K562 (cell line): ENCODE results near the gene ADGRB2. TPM values are rescaled to one million over a fixed set of nuclear protein-coding genes. Genes with fewer than 3 reads are reported as not detected.
A peak's percentile ranks its signal among the peaks of the same experiment; 100 is the strongest.

ENCODE experiments used
- HNRNPLL ChIP-seq: fragments of 200-400 bp; formaldehyde crosslinking; IDR thresholded peaks from 2 replicates; pipeline ENCODE4 v1.6.1; 2017; ENCODE audit warnings: low read length, low read depth, mild to moderate bottlenecking; ENCODE audit not compliant: poor library complexity, severe bottlenecking
- IRF2 ChIP-seq: sonication (generic); formaldehyde crosslinking; IDR thresholded peaks from 2 replicates; pipeline ENCODE4 v1.8.1; 2022; ENCODE audit warnings: mild to moderate bottlenecking, missing genetic modification reagents
- JUNB ChIP-seq: fragments of 450-650 bp; formaldehyde crosslinking; conservative IDR thresholded peaks from 2 replicates; pipeline ENCODE4 v1.4.0; 2020; ENCODE audit warnings: mild to moderate bottlenecking
- MYNN ChIP-seq, 2 experiments: sonication (generic); formaldehyde crosslinking in 1 of 2; IDR thresholded peaks; 2 replicates each; pipeline versions ENCODE4 v1.5.0 to v1.6.1; 2016 to 2020; ENCODE audit warnings: antibody characterized with exemption in 1 of 2, missing genetic modification reagents in 1 of 2
- RFX1 ChIP-seq: fragments of 450-650 bp; IDR thresholded peaks from 2 replicates; pipeline ENCODE4 v1.6.1; 2016; ENCODE audit warnings: mild to moderate bottlenecking, moderate library complexity
- ZNF3 ChIP-seq: fragments of 250-450 bp; sonication (Bioruptor Pico); IDR thresholded peaks from 2 replicates; pipeline ENCODE4 v1.5.0; 2021; ENCODE audit warnings: mild to moderate bottlenecking, moderate library complexity
- polyA plus RNA-seq, 8 experiments: library from polyadenylated mRNA; depleted of rRNA in 4 of 8; stranded (reverse) in 5 of 8; unstranded in 3 of 8; fragments of >200 nt; fragmentation: Nextera tagmentation in 2 of 8; fragmentation: Illumina TruSeq in 1 of 8; extraction: Ambion mirVana in 2 of 8; extraction: Trizol in 1 of 8; gene quantifications; 2 replicates each; pipeline versions ENCODE4 v1.2.1 to v1.2.3, GENCODE V29; 2011 to 2014; ENCODE audit warnings: inconsistent platforms in 1 of 8, missing spikeins in 1 of 8
- total RNA-seq, 7 experiments: library from RNA; depleted of rRNA in 6 of 7; stranded (reverse); fragments of >200 nt in 6 of 7; fragmentation: Illumina TruSeq in 2 of 7; extraction: Trizol in 2 of 7; gene quantifications; 2 replicates each; pipeline versions ENCODE4 v1.2.1 to v1.2.3, GENCODE V29; 2011 to 2021; ENCODE audit warnings: low replicate concordance in 1 of 7
- TF ChIP-seq, protein P1 (sequence below), 2 experiments: fragments of 250-450 bp in 1 of 2; fragments of 450-650 bp in 1 of 2; sonication (Bioruptor Pico) in 1 of 2; IDR thresholded peaks; 2 replicates each; pipeline versions ENCODE4 v1.6.1 to v1.8.0; 2016 to 2021; ENCODE audit warnings: mild to moderate bottlenecking in 2 of 2, moderate library complexity in 2 of 2, missing compliant biosample characterization in 1 of 2, missing genetic modification characterization in 1 of 2
- TF ChIP-seq, protein P2 (sequence below): sonication (generic); formaldehyde crosslinking; IDR thresholded peaks from 2 replicates; pipeline ENCODE4 v1.8.1; 2023; ENCODE audit warnings: mild to moderate bottlenecking, missing genetic modification reagents, moderate library complexity

The ADGRB2 gene
- total and polyA plus RNA-seq, 9 of the 15 experiments (the other 6 are each of a cell fraction or from before 2014, with no cell fraction given) = 0.04 to 0.23 (median 0.20) TPM; not detected in 2

DNA sequence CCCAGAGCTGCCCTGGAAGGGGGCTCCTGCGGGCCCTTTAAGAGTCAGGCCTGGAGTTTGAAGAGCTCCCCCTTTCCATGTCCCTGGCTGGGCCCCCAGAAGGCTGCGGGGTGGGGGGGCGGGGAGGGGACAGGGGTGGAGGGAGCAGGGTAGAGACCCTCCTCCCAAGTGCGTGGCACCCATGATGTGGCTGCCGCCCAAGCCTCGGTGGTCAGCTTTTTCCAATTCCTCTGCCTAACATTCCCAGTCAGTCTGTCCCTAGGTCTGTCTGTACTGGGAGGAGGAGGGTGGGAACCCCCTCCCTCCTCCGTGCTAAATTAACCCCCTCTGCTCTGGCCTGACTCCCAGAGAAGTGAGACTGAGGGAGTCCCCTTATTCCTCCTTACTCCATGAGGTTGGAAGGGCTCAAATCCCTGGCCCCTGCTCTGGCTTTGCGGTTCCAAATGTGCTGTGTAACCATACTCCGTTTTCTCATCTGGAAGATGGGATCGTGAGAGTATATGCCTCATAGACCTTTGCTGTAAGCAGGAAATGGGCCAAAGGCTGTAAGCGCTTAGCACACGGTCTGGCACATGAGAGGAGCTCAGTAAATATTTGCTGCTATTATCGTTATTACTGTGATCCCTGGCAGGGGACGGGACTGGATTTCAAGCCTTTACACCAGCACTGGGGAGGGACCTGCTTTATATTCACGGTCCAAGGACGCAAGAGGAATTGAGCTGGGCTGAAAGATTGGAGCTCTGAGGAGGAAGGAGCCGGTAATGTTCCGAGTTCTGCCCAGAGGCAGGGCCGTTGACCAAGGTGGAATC lies 59.7 kb downstream of the ADGRB2 start (continued):
- TF ChIP-seq, protein P1, sequence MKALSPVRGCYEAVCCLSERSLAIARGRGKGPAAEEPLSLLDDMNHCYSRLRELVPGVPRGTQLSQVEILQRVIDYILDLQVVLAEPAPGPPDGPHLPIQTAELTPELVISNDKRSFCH (CRISPR knock-in tag; IDR thresholded peaks at IDR 0.05) = no peak
- TF ChIP-seq, protein P1 (tag; IDR thresholded peaks at IDR 0.05) = 0 out of 2 replicates have a peak, but pooled peaks have one; percentile 45
- TF ChIP-seq JUNB (CRISPR knock-in tag) = no peak
- TF ChIP-seq MYNN (IDR thresholded peaks at IDR 0.05) = no peak
- no peak for TF ChIP-seq MYNN (CRISPR knock-in tag; IDR thresholded peaks at IDR 0.05)
- no peak for TF ChIP-seq RFX1
- TF ChIP-seq ZNF3 (CRISPR knock-in tag) = peak; percentile 53; the same call in 1 of the 2 replicates
- TF ChIP-seq HNRNPLL = no peak
- TF ChIP-seq, protein P2, sequence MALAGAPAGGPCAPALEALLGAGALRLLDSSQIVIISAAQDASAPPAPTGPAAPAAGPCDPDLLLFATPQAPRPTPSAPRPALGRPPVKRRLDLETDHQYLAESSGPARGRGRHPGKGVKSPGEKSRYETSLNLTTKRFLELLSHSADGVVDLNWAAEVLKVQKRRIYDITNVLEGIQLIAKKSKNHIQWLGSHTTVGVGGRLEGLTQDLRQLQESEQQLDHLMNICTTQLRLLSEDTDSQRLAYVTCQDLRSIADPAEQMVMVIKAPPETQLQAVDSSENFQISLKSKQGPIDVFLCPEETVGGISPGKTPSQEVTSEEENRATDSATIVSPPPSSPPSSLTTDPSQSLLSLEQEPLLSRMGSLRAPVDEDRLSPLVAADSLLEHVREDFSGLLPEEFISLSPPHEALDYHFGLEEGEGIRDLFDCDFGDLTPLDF (CRISPR knock-in tag) = 0 out of 2 replicates have a peak, but pooled peaks have one; percentile 14
- TF ChIP-seq IRF2 (CRISPR knock-in tag) = no peak
